Caco-2 (cell line): Measurements from ENCODE around the gene GSTK1. TPM values are rescaled to one million over a fixed set of nuclear protein-coding genes. Genes with fewer than 3 reads are reported as not detected.

Source experiments
- BruUV-seq: library from RNA; stranded (reverse); fragments of 400-500 nt; replicated peaks from 2 replicates; lab custom pipeline; 2021; lab: Mats Ljungman, UMichigan
- CTCF ChIA-PET: fragments of 300-600 bp; sonication (Branson Sonifier 250); formaldehyde crosslinking; loops from one replicate; lab custom pipeline; 2022; ENCODE audit warnings: antibody characterized with exemption; lab: Charles Lee
- POLR2A ChIA-PET: fragments of 300-600 bp; sonication (Branson Sonifier 250); formaldehyde crosslinking; loops from one replicate; lab custom pipeline; 2022; ENCODE audit warnings: antibody characterized with exemption; lab: Charles Lee
- DNase-seq, 2 experiments: peaks; one replicate each; pipeline versions ENCODE4 v3.0.0 to v3.0.0-alpha.2; 2020 to 2022
- H3K27me3 ChIP-seq: replicated peaks from 2 replicates; pipeline ENCODE4 v1.6.0; 2011; ENCODE audit warnings: low read length; ENCODE audit not compliant: control insufficient read depth, insufficient read depth
- H3K36me3 ChIP-seq: 2 replicates; pipeline ENCODE4 v1.5.1; 2011; ENCODE audit warnings: low read length; ENCODE audit not compliant: control insufficient read depth, insufficient read depth
- H3K4me1 ChIP-seq: fragments of 250-450 bp; sonication (Bioruptor Pico); 2 replicates; pipeline ENCODE4 v1.5.1; 2020; ENCODE audit warnings: mild to moderate bottlenecking
- H3K4me3 ChIP-seq: 2 replicates; pipeline ENCODE4 v1.5.1; 2011; ENCODE audit warnings: low read depth, mild to moderate bottlenecking, control low read depth, low read length
- H3K9me3 ChIP-seq: fragments of 250-450 bp; sonication (Bioruptor Pico); 2 replicates; pipeline ENCODE4 v1.5.1; 2020; ENCODE audit warnings: mild to moderate bottlenecking, moderate library complexity
- H3K27ac Mint-ChIP-seq: one replicate; pipeline ENCODE4 v1.8.0; 2022; ENCODE audit warnings: mixed read lengths; ENCODE audit not compliant: unreplicated experiment
- H3K27me3 Mint-ChIP-seq: one replicate; pipeline ENCODE4 v1.8.0; 2022; ENCODE audit warnings: mixed read lengths; ENCODE audit not compliant: insufficient read depth, unreplicated experiment
- H3K36me3 Mint-ChIP-seq: one replicate; pipeline ENCODE4 v1.8.0; 2022; ENCODE audit warnings: mild to moderate bottlenecking, mixed read lengths; ENCODE audit not compliant: insufficient read depth, unreplicated experiment
- H3K4me1 Mint-ChIP-seq: one replicate; pipeline ENCODE4 v1.8.0; 2022; ENCODE audit warnings: low read depth, mixed read lengths; ENCODE audit not compliant: unreplicated experiment
- H3K4me3 Mint-ChIP-seq: one replicate; pipeline ENCODE4 v1.8.0; 2022; ENCODE audit warnings: mild to moderate bottlenecking, moderate library complexity, mixed read lengths; ENCODE audit not compliant: unreplicated experiment
- H3K9me3 Mint-ChIP-seq: one replicate; pipeline ENCODE4 v1.8.0; 2022; ENCODE audit warnings: mixed read lengths; ENCODE audit not compliant: unreplicated experiment
- CTCF ChIP-seq, 2 experiments: fragments of 200-600 bp in 1 of 2; IDR thresholded peaks; 1 replicate in 1 of 2; 2 replicates in 1 of 2; pipeline versions ENCODE4 v1.5.1 to v1.8.0; 2011 to 2022; ENCODE audit warnings: antibody characterized with exemption in 1 of 2, control low read depth in 1 of 2, inconsistent platforms in 1 of 2, low read depth in 1 of 2, low read length in 1 of 2, mild to moderate bottlenecking in 1 of 2, moderate library complexity in 1 of 2; ENCODE audit not compliant: insufficient read depth in 1 of 2, severe bottlenecking in 1 of 2, unreplicated experiment in 1 of 2
- intact Hi-C: fragments of 100-400 bp; cut with micrococcal nuclease; formaldehyde crosslinking; loops from one replicate; pipeline ENCODE4 v1.10.0; 2022; ENCODE audit not compliant: unreplicated experiment
- total RNA-seq: library from RNA; stranded (reverse); gene quantifications from 2 replicates; pipeline ENCODE4 v1.2.3, GENCODE V29; 2022

The GSTK1 gene
- total RNA-seq, 1 experiment from 2014 or later = 134 TPM

- H3K27me3 ChIP-seq = no peaks in the 10 kb centered on the region
- no peak for DNase-seq
- no peak overlapping the region for H3K27ac Mint-ChIP-seq
- no peaks in the 10 kb centered on the region for H3K36me3 ChIP-seq
- H3K4me3 Mint-ChIP-seq = no peak overlapping the region
- intact Hi-C loops = no loop called here
- no peak overlapping the region for H3K4me3 ChIP-seq
- CTCF ChIA-PET = interaction anchor here (1.1 kb wide), 2 partner anchors 218 to 367 kb away, joined by 3 read pairs; no protein-coding TSS in a partner anchor
- no peaks in the 10 kb centered on the region for H3K4me1 ChIP-seq
- POLR2A ChIA-PET = interaction anchor here (0.6 kb wide), 1 partner anchor 95 kb away, joined by 3 read pairs; no protein-coding TSS in a partner anchor
- peaks cover 20% of the 10 kb centered on the region for H3K27me3 Mint-ChIP-seq
- H3K9me3 Mint-ChIP-seq = no peaks in the 10 kb centered on the region
- no peak for TF ChIP-seq CTCF (IDR thresholded peaks at IDR 0.05; ENCODE audit: insufficient read depth in 1 of 2, low read depth in 1 of 2, low read length in 1 of 2, severe bottlenecking in 1 of 2, unreplicated experiment in 1 of 2)
- BruUV-seq = no TSS peak
- H3K4me1 Mint-ChIP-seq = peaks cover 7% of the 10 kb centered on the region
- no peaks in the 10 kb centered on the region for H3K9me3 ChIP-seq
- H3K36me3 Mint-ChIP-seq = no peaks in the 10 kb centered on the region
Observed at GRCh38 chr7:143221286-143221685, 42.0 kb upstream of the GSTK1 start.

GRCh38 chr7:143221737-143222136 is 41.5 kb upstream of the GSTK1 start, which contains the start of gene TAS2R40:
TSS of gene TAS2R40 (plus strand) at chr7:143222037. CDS start at chr7:143222079, 42 bp downstream.
- POLR2A ChIA-PET = interaction anchor here (0.6 kb wide), 1 partner anchor 95 kb away, joined by 3 read pairs; no protein-coding TSS in a partner anchor
- TF ChIP-seq CTCF (IDR thresholded peaks at IDR 0.05; ENCODE audit: insufficient read depth in 1 of 2, low read depth in 1 of 2, low read length in 1 of 2, severe bottlenecking in 1 of 2, unreplicated experiment in 1 of 2) = no peak
- no peaks in the 10 kb centered on the region for H3K9me3 Mint-ChIP-seq
- CTCF ChIA-PET = interaction anchor here (1.1 kb wide), 1 partner anchor 368 kb away, joined by 3 read pairs; no protein-coding TSS in a partner anchor
- no peak for DNase-seq
- H3K4me1 Mint-ChIP-seq = peaks cover 7% of the 10 kb centered on the region
- H3K27me3 Mint-ChIP-seq = peaks cover 19% of the 10 kb centered on the region
- Histone ChIP-seq H3K9me3 (no peaks in the 10 kb centered on the region), H3K4me1 (no peaks in the 10 kb centered on the region), H3K4me3 (no peak within 1 kb of the TSS), H3K36me3 (no peaks in the 10 kb centered on the region), H3K27me3 (no peaks in the 10 kb centered on the region)
- BruUV-seq = no TSS peak
- intact Hi-C loops = no loop called here
- no peak within 1 kb of the TSS for H3K4me3 Mint-ChIP-seq
- H3K36me3 Mint-ChIP-seq = no peaks in the 10 kb centered on the region
- H3K27ac Mint-ChIP-seq = no peak within 1 kb of the TSS

GRCh38 chr7:143222782-143223181 is 40.5 kb upstream of the GSTK1 start:
- no peaks in the 10 kb centered on the region for H3K9me3 Mint-ChIP-seq
- Histone ChIP-seq H3K27me3 (no peaks in the 10 kb centered on the region), H3K36me3 (no peaks in the 10 kb centered on the region), H3K4me1 (no peaks in the 10 kb centered on the region), H3K9me3 (no peaks in the 10 kb centered on the region), H3K4me3 (no peak overlapping the region)
- intact Hi-C loops = no loop called here
- no peak overlapping the region for H3K27ac Mint-ChIP-seq
- no peaks in the 10 kb centered on the region for H3K36me3 Mint-ChIP-seq
- no peak for TF ChIP-seq CTCF (IDR thresholded peaks at IDR 0.05; ENCODE audit: insufficient read depth in 1 of 2, low read depth in 1 of 2, low read length in 1 of 2, severe bottlenecking in 1 of 2, unreplicated experiment in 1 of 2)
- peaks cover 7% of the 10 kb centered on the region for H3K4me1 Mint-ChIP-seq
- no TSS peak for BruUV-seq
- H3K27me3 Mint-ChIP-seq = peaks cover 13% of the 10 kb centered on the region
- no peak overlapping the region for H3K4me3 Mint-ChIP-seq
- DNase-seq = no peak
- ChIA-PET CTCF (no interaction called here), POLR2A (no interaction called here)
